Putamen (tissue), 1 donor: ENCODE data around the gene SNX14.
"Not testable (repeated sequence)": the region's sequence is repeated elsewhere in the genome, so short reads cannot be mapped to it uniquely, and the experiment has no call there.

Experiments used
- DNase-seq: peaks from one replicate; pipeline ENCODE4 v3.0.0-alpha.2; 2016; ENCODE audit warnings: low spot score

Gene SNX14, protein sequence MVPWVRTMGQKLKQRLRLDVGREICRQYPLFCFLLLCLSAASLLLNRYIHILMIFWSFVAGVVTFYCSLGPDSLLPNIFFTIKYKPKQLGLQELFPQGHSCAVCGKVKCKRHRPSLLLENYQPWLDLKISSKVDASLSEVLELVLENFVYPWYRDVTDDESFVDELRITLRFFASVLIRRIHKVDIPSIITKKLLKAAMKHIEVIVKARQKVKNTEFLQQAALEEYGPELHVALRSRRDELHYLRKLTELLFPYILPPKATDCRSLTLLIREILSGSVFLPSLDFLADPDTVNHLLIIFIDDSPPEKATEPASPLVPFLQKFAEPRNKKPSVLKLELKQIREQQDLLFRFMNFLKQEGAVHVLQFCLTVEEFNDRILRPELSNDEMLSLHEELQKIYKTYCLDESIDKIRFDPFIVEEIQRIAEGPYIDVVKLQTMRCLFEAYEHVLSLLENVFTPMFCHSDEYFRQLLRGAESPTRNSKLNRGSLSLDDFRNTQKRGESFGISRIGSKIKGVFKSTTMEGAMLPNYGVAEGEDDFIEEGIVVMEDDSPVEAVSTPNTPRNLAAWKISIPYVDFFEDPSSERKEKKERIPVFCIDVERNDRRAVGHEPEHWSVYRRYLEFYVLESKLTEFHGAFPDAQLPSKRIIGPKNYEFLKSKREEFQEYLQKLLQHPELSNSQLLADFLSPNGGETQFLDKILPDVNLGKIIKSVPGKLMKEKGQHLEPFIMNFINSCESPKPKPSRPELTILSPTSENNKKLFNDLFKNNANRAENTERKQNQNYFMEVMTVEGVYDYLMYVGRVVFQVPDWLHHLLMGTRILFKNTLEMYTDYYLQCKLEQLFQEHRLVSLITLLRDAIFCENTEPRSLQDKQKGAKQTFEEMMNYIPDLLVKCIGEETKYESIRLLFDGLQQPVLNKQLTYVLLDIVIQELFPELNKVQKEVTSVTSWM

DNA sequence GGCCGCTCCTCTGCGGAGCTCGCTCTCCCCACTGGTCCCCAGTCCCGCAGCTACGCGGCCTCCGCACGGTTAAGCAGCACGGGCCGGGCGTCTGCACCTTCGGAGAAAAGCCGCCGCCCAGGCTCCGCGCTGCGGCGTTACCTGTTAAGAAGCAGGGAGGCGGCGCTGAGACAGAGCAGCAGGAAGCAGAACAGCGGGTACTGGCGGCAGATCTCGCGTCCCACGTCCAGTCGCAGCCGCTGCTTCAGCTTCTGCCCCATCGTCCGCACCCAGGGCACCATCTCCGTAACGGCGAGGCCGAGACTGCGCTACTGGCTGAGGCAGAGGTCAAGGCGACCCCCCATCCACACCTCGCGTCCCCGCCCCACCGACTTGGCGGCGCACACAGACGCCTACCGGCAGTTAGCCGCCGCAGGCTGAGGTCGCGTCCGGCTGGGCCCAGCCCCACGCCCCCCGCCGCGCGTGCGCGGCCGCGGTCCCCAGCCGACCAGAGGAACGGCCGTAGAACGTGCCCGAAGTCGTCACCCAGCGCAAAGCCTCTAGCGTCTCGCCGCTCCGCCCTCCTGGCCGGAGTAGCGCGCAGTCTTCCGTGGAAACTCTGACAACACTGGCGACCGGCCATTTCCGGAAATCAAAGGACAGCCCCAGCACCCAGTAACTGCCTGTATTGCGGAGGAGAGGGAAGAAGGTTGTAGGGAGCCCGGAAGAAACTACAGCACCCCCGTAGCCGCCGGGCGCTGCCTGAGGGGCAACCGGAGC lies at the start of gene SNX14:
Gene SNX14 (minus strand): TSS at position 421 of the 759 bp plus-strand sequence. CDS start 140 bp downstream, at position 281.
- peak; percentile 91 for DNase-seq

DNA sequence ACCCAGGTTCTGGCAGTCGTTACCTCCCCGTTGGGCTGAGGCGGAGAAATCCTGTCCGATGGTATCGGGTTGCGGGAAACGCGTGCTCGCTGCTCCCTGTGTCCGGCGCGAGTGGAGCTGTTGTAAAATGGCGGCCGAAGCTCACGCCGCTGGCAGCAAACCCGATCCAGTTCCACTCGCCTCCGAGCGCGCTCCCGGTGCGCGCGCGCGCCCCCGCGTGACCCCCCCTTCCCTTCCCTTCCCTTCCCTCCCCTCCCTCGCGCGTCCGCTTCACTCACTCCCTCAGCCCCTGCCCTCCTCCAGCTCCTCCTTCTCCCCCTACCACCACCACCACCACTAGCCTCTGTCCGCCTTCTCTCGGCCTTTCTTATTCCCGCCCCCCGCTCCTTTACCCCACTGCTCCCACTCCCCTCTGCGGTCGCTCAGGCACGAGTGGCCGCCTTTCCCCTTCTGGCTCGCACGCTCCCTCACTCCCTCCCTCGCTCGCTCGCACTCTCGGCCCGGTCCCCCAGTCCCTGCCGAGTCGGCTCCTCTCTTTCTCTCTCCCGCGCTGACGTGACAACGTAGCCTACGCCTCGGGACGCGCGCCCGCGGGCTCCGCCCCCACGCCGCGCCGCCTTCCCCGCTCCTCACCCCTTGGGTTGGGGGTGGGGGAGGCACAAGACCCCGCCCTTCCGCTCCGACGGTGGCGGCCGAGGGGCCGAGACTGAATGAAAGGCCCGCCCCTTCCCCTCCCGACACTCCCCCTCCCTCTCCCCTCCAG lies 49.3 kb upstream of the SNX14 start, which contains the start of gene SYNCRIP:
Gene SYNCRIP (minus strand): TSS at position 113 of the 763 bp plus-strand sequence. CDS start 1,447 bp downstream, outside the sequence.
- DNase-seq, result peak; percentile 100

- peak; percentile 53 for DNase-seq
Observed at GRCh38 chr6:85641897-85642773, 48.5 kb upstream of the SNX14 start.

- DNase-seq, result no peak
Observed at GRCh38 chr6:85641522-85641896, 47.9 kb upstream of the SNX14 start.

- DNase-seq, result no peak
Observed at GRCh38 chr6:85640821-85641220, 47.2 kb upstream of the SNX14 start.

- no peak for DNase-seq
Observed at GRCh38 chr6:85637579-85637978, 43.9 kb upstream of the SNX14 start.

DNA sequence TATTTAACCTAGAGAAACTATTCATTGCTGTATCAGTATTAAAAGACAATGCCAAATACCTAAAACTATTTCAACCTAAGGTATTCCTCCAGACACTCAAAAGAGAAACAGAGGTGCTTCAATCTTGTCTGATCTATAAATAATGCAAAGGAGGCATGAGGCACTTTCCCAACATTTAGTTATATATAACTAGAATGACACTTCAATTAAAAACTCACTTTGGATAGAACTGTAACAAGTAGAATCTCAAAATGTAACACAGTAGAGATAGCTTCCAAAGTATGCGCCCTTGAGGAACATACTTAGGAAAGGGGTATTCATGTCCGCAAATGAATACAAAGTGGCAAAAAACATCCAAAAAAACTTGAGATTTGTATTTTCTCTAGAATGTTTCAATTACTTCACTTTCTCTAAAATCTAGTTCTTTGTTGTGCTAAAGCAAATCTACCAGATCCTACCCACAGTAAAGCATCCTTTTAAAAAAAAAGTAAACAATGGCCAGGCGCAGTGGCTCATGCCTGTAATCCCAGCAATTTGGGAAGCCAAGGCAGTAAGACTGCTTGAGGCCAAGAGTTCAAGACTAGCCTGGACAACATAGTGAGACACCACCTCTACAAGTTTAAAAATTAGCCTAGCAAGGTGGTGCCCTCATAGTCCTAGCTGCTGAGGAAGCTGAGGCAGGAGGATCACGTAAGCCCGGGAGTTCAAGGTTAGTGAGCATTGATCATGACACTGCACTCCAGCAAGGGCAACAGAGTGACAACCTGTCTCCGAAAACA lies 38.7 kb upstream of the SNX14 start:
- no peak for DNase-seq

GRCh38 chr6:85631117-85631516 lies 37.5 kb upstream of the SNX14 start:
- DNase-seq, result not testable (repeated sequence)

GRCh38 chr6:85628353-85628752 lies 34.7 kb upstream of the SNX14 start:
- DNase-seq, result no peak

DNA sequence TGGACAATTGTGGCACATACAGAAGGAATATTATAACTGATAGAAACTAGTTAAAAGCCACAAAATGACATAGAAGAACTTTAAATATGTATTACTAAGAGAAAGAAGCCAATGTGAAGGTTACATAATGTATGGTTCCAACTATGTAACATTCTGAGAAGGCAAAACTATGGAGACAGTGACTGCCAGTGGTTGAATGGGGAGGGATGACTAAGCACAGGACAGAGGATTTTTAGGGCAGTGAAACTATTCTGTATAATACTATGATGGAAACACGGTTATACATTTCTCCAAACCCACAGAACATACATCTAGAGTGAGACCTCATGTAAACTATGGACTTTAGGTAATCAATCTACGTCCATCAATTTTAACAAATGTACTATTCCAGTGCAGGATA lies 26.6 kb upstream of the SNX14 start:
- DNase-seq, result no peak

- DNase-seq, result no peak
Observed at GRCh38 chr6:85614780-85615179, 21.1 kb upstream of the SNX14 start.

GRCh38 chr6:85612690-85613474 lies 19.2 kb upstream of the SNX14 start:
- DNase-seq, result no peak

GRCh38 chr6:85610182-85610895 lies 16.7 kb upstream of the SNX14 start:
- no peak for DNase-seq

DNA sequence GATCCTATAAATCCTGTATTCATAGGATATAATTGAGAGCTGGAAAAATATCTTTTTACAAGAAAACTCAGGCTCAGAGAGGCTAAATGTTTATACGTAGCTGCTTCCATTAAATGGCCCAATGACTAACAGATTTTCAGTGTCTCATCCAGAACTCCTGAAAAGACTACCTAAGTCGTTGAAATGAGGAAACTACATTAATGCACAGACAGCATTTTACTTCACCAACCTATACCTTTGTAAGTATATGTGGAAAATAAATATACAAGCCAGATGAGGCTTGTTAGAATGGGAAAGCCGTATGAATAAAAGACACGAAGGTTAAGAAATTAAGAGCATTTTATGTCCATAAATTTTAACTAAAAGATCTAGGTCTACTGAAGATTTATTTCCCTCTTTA lies 8.4 kb upstream of the SNX14 start:
- no peak for DNase-seq

DNA sequence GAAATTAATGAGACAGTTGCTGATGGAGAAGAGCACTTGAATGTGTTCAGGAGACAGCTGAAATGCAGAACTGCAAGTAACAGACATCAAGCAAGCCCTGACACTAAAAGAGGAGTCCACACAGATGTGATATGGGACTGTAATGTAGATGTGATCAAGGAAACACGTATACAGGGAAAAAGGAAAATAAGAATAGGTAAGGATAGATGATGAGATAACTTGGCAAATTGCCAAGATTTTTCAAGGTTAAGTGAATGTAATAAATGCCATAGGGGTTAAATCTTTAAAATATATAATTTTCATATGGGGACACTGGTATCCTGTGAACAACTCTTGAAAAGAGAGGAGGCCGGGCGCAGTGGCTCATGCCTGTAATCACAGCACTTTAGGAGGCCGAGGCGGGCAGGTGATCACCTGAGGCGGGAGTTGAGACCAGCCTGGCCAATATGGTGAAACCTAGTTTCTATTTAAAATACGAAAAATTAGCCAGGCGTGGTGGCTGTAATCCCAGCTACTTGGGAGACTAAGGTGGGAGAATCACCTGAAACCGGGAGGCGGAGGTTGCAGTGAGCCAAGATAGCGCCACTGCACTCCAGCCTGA lies 7.2 kb upstream of the SNX14 start:
- DNase-seq, result no peak

DNA sequence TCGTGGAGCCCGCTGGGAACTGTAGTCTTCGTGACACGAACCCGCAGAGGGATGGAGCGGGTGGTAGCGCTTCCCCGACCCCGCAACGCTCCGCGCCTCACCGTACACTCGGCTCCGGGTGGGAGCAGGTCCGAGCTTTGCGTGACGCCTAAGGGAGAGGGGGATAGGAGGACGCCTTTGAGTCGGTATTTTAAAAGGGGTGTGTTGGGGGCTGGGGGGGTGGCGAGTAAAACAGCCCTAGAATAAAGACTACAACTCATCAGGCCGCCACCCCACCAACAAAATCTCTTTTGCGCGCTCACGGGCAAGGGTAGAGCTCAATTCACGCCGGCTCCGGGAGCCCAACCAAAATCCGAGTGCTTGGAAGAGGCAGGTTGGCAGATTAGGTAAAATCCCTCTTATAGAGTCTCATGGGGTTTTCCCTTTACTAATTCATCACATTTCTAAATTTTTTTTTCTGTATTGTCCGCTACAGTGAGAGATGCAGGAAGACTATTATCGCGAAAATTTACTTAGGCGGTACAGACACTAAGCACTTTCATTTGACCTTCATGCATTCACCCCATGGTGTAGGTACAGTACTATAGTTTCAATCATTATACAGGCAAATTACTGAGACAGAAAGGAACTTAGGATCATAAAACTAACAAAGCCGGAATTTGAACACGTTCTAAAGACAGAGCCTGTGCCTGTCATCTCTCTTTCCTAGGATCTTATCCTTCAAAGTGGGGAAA lies 706 bp upstream of the SNX14 start:
- peak; percentile 19 for DNase-seq

GRCh38 chr6:85592033-85592432 lies 1.6 kb downstream of the SNX14 start:
- no peak for DNase-seq
